HG03520 (cell line): Measurements from ENCODE around the gene ATP2B2.
"Not testable (repeated sequence)": the region's sequence is repeated elsewhere in the genome, so short reads cannot be mapped to it uniquely, and the experiment has no call there.

Experiments used
- ATAC-seq: cut with Tn5 transposase; IDR thresholded peaks from one replicate; pipeline ENCODE4 v1.9.1; 2021; ENCODE audit warnings: mild to moderate bottlenecking, moderate library complexity; ENCODE audit not compliant: unreplicated experiment

Gene ATP2B2

DNA sequence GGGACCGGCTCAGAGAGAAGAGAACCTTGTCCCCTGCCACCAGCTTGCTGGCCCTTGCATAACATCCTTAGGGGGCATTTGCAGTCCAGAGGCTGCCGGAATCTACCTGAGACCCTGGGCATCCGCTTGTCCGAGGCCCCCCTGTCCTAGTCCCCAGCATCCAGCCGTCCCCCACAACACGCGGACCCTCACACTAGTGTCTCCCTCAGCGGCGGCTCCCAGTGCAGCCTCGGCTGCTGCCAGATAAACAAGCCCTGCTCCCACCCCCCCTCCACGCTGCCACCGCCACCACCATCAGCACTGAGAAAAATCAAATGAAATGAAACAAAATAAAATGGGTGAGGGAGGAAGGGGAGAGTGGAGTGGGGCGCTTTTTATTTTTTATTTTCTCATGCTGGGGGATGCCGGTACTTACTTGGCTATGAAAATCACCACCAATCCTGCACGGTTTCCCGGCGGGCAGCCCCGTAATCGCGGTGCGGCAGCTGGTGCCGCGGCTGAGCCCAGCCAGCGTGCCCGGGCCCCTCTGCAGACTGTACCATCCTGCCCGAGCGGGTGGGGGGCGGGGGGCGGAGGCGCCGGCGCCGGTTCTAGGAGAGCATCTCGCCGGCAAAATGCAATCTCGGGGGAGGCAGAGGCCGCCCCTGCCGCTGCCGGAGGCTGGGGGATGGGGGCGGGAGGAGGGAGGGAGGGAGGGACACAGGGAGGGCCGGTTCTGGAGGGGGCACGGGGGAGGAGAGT is at the start of gene ATP2B2:
TSS of gene ATP2B2 (minus strand) at position 537 of the 741 bp plus-strand sequence. CDS start 56,043 bp downstream, outside the sequence.
- ATAC-seq, result no peak

DNA sequence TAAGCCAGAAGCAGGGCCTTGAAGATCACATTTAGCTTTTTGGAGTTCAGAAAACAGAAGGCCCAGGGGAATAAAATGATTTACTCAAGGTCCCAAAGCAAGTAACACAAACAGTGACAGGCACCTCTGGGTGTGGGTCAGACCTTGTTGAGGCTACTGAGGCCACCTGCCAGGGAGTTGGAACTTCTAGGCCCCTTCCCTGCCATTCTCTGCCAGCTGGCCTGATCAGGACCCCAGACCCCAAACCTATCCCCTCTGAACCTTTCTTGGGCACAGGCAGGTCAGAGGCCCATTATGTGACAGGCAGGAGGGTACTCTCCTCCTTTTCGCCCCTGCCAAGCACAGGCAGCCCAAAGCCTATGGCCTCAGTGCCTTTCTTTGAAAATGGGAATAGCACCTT is 49.4 kb upstream of the ATP2B2 start:
- no peak for ATAC-seq

DNA sequence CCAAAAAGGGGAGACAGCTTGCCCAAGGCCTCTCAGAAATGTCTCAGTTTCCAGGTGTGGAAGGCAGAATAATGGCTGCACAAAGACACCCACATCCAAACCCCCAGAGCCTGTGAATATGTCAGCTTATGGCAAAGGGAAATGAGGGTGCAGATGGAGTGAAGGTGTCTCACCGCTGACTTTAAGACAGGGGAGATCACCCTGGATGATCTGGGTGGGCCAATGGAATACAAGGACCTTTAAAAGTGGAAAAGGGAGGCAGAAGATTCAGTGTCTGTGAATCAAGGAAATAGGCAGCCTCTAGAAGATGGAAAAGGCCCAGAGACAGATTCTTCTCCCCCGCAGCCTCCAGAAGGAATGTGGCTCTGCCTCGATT is 48.8 kb upstream of the ATP2B2 start:
- no peak for ATAC-seq

DNA sequence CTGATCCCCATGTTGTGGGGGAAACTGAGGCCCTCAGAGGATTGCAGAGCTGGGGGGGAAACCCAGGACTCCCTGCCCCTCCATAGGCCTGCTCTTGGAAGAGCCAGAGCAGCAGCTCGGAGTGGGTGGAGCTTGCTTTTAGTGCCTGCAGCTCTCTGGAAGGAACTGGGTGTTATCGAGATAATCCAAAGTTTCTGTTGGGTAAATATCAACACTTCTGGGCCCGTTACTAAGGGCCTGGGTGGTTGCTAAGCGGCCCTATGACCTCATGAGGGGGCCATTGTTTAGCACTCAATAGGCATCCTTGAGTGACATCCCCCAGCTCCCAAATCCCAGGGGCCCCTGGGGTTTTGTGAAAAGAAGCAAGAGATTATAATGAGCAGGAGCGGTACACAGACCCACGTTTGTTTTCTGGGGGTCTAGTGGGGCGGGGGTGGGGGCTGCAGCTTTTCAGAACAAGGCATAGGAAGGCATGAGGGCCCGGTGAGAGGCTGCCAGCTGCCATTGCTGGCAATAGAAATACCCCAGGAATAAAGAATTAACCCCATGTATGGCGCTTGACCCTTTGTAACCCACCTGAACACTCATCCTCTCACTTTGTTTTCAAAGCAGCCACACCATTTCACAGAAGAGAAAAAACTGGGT is 48.3 kb upstream of the ATP2B2 start:
- ATAC-seq, result no peak

GRCh38 chr3:10552631-10552943 is 47.2 kb upstream of the ATP2B2 start:
- ATAC-seq, result no peak

DNA sequence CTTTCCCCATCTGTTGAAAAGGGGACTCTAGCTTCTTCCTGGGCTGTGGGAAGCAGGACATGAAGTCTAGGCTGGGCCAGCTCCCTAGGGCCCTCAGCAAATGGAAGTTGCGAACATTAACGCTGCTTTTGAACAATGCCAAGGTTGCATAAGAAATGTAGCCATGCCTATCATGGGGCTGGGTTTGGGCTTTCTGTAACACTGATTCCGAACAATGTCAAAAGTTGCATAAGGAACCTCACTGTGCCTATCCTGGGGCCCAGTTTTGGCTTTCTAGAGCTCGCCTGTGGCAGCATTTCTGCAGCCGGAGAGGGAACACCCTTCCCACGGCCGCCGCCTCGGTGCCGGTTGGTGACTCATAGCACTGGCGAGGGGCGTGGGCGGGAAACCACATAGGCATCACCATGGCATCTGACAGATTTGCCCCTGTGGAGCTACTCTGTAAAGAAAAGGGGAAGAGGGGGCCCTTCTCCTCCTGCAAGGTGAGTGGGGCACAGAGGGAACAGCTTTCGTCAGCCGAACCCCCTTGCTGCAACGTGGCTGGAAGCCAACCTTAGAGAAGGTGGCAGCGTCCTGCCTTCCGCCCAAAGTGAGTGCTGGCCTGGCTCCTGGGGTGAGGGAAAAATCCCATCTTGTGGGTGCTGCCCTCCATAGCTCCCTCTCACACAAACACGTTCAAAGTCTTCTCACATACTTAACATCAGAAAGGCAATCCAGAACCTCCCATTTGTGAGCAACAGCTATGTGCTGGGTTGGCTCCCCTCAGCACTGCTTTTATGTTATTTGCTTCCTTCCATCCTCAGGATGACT is 46.6 kb upstream of the ATP2B2 start:
- no peak for ATAC-seq

DNA sequence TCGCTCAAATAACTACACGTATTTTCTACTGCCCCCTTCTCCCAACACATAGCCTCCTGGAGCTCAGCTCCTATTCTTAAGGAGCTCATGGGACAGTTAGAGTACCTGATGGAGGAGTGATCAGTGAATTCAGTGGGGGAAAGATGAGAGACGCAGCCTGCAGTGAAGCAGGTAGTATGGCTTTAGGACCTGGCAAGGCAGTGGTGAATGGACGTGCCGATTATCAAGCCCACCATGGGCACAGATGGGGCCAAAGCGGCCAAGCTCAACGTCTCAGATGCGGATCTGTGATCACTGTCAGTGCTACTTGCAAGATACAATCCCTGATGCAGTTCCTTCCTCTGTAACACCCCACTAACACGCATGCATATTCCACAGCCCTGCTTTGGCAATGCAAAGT is 45.8 kb upstream of the ATP2B2 start:
- no peak for ATAC-seq

- ATAC-seq, result no peak
These were observed 45.3 kb upstream of the ATP2B2 start for GRCh38 chr3:10550705-10551104.

GRCh38 chr3:10549617-10550230 is 44.3 kb upstream of the ATP2B2 start:
- ATAC-seq, result no peak

GRCh38 chr3:10548992-10549391 is 43.6 kb upstream of the ATP2B2 start:
- no peak for ATAC-seq

GRCh38 chr3:10547841-10548783 is 42.7 kb upstream of the ATP2B2 start:
- no peak for ATAC-seq

- ATAC-seq, result no peak
These were observed 42.0 kb upstream of the ATP2B2 start for GRCh38 chr3:10547413-10547812.

DNA sequence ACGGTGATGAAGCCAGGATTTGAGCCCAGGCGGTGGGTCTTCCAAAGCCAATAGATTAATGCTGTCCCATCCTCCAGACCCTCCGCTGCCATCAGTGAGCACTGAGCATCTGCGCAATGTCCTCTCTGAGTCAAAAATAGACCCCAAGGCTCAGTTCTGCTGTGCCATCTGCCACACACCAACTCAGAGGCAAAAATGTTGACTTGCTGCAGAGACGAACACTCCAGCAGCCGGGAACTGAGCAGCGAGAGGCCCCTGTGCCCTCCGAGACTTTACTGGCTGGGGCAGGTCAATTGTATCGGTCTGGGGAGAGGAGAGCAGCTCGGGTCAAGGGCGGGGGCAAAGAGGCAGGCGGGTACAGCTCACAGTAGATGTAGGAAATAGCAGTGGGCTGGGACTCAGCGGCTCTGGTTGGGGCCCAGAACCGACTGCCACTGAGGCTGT is 41.5 kb upstream of the ATP2B2 start:
- ATAC-seq, result no peak

- ATAC-seq, result no peak
These were observed 40.8 kb upstream of the ATP2B2 start for GRCh38 chr3:10546181-10546624.

DNA sequence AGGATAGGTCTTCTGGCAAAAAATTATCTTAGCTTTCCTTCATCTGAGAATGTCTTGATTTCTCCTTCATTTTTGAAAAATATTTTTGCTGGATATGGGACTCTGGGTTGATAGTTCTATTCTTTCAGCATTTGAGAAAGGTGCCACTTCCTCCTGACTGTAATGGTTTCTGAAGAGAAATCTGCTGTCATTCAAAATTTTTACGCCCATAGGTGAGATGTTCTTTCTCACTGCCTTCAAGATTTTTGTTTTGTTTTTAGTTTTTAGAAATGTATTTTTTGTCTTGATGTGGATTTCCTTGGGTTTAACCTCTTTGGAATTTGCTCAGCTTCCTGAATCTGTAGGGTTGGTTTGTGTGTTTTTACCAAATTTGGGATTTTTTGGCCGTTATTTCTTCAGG is 37.1 kb upstream of the ATP2B2 start:
- no peak for ATAC-seq

DNA sequence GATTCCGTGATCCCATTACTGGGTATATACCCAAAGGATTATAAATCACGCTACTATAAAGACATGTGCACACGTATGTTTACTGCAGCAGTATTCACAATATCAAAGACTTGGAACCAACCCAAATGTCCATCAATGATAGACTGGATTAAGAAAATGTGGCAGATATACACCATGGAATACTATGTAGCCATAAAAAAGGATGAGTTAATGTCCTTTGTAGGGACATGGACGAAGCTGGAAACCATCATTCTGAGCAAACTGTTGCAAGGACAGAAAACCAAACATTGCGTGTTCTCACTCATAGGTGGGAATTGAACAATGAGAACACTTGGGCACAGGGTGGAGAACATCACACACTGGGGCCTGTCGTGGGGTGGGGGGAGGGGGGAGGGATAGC is 35.0 kb upstream of the ATP2B2 start:
- ATAC-seq, result not testable (repeated sequence)

DNA sequence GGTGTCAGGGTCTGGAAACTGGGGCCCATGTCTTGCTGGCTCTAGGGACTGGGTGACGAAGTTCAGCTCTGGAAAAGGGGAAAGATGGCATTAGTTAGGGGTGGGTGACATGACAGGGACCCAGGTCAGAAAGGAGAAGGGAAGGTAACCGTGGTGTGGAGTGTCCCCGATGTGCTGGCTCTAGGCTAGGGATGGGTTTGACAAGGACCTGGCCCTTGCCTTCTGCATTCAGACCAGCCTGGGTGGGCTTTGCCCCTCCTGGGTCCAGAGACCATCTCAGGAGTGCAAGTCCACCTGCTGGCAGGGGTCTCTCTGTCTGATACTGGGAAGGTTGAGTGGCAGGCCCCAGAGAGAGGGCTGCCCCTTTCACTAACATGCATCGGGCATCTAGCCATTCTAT is 28.7 kb upstream of the ATP2B2 start:
- no peak for ATAC-seq

GRCh38 chr3:10533737-10534023 is 28.3 kb upstream of the ATP2B2 start:
- ATAC-seq, result no peak

- no peak for ATAC-seq
These were observed 27.8 kb upstream of the ATP2B2 start for GRCh38 chr3:10532939-10533736.

DNA sequence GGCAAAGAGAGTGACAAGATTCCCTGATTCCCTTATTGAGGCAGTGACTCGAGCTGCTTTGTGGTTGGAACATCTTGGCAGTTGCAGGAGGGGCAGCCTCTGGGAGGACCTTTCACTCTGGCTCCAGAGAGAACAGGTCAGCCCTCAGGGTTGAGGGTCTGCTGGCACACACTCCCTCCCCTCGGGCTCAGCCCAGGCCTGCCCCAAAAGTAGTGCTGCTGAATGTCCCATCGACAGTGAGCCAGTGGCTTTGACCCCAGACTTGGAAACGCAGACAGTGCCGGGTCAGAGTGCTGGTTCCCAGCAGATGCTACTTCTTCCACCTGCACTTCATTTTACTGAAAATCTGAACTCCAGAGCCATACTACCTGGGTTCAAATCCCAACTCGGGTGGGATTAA is 25.6 kb upstream of the ATP2B2 start:
- ATAC-seq, result no peak
